H1 (cell line): ENCODE data around the gene MAGEB5. TPM values are rescaled to one million over a fixed set of nuclear protein-coding genes. Genes with fewer than 3 reads are reported as not detected.

Source experiments
- CTCF ChIA-PET: fragments of 300-600 bp; sonication (Branson Sonifier 250); formaldehyde crosslinking; loops from one replicate; lab custom pipeline; 2021; ENCODE audit not compliant: partially characterized antibody; lab: Charles Lee
- POLR2A ChIA-PET: fragments of 300-600 bp; sonication (Branson Sonifier 250); formaldehyde crosslinking; loops from one replicate; lab custom pipeline; 2021; ENCODE audit warnings: inconsistent platforms; ENCODE audit not compliant: partially characterized antibody; lab: Charles Lee
- DNase-seq, 2 experiments: peaks; one replicate each; pipeline versions ENCODE4 v3.0.0 to v3.0.0-alpha.2; 2010 to 2022; ENCODE audit warnings: low spot score in 2 of 2, low read depth in 1 of 2, mixed read lengths in 1 of 2
- FAIRE-seq: peaks from 2 replicates; lab custom pipeline; 2011; peaks lifted over from hg19 to GRCh38; lab: Jason Lieb, UNC
- H2AFZ ChIP-seq: 2 replicates; pipeline ENCODE4 v1.8.1; 2012; ENCODE audit warnings: low read length, inconsistent platforms
- H2AK5ac ChIP-seq: 2 replicates; pipeline ENCODE4 v1.6.1; 2013; ENCODE audit warnings: low read depth, low read length
- H2BK120ac ChIP-seq: replicated peaks from 2 replicates; pipeline ENCODE3; 2013; ENCODE audit warnings: low read depth, low read length, inconsistent platforms
- H2BK12ac ChIP-seq: 2 replicates; pipeline ENCODE4 v1.6.1; 2013; ENCODE audit warnings: low read depth, low read length
- H2BK15ac ChIP-seq: 2 replicates; pipeline ENCODE4 v1.6.1; 2013; ENCODE audit warnings: low read length
- H2BK20ac ChIP-seq: 2 replicates; pipeline ENCODE4 v1.6.1; 2013; ENCODE audit warnings: low read length
- H2BK5ac ChIP-seq: 2 replicates; pipeline ENCODE4 v1.6.1; 2013; ENCODE audit warnings: low read depth, low read length
- H3K14ac ChIP-seq: 2 replicates; pipeline ENCODE4 v1.6.1; 2013; ENCODE audit warnings: inconsistent platforms; ENCODE audit not compliant: insufficient read length
- H3K18ac ChIP-seq: 2 replicates; pipeline ENCODE4 v1.6.1; 2013; ENCODE audit warnings: low read length; ENCODE audit errors: extremely low read depth
- H3K23ac ChIP-seq: 2 replicates; pipeline ENCODE4 v1.6.1; 2013; ENCODE audit warnings: inconsistent platforms; ENCODE audit not compliant: insufficient read length
- H3K23me2 ChIP-seq: 2 replicates; pipeline ENCODE4 v1.6.1; 2013; ENCODE audit warnings: low read depth, low read length
- H3K27ac ChIP-seq: 2 replicates; pipeline ENCODE4 v1.6.1; 2011; ENCODE audit warnings: low read depth, low read length, inconsistent platforms
- H3K27me3 ChIP-seq, 4 experiments: replicated peaks in 1 of 4; 1 replicate in 1 of 4; 2 replicates in 3 of 4; pipeline versions ENCODE4 v1.6.1 to v1.8.1; 2011 to 2013; ENCODE audit warnings: low read length in 3 of 4, mild to moderate bottlenecking in 3 of 4, inconsistent platforms in 2 of 4, mixed read lengths in 2 of 4, moderate library complexity in 1 of 4; ENCODE audit not compliant: control insufficient read depth in 3 of 4, insufficient read depth in 3 of 4; ENCODE audit errors: extremely low read depth in 1 of 4
- H3K36me3 ChIP-seq, 4 experiments: 2 replicates each; pipeline versions ENCODE4 v1.6.1 to v1.8.1; 2011 to 2013; ENCODE audit warnings: mild to moderate bottlenecking in 4 of 4, low read length in 3 of 4, moderate library complexity in 2 of 4, control low read depth in 1 of 4, inconsistent platforms in 1 of 4; ENCODE audit not compliant: insufficient read depth in 4 of 4, control insufficient read depth in 2 of 4
- H3K4ac ChIP-seq: replicated peaks from 2 replicates; pipeline ENCODE3; 2013; ENCODE audit warnings: low read length, low read depth, mixed read lengths, inconsistent platforms; ENCODE audit not compliant: insufficient read length
- H3K4me1 ChIP-seq, 4 experiments: replicated peaks in 1 of 4; 1 replicate in 1 of 4; 2 replicates in 3 of 4; pipeline versions ENCODE4 v1.6.1 to v1.8.1; 2011 to 2013; ENCODE audit warnings: low read length in 3 of 4, inconsistent platforms in 2 of 4, mixed read lengths in 1 of 4; ENCODE audit not compliant: insufficient read depth in 4 of 4, control insufficient read depth in 3 of 4
- H3K4me2 ChIP-seq, 2 experiments: 2 replicates each; pipeline versions ENCODE4 v1.6.1 to v1.8.1; 2011 to 2013; ENCODE audit warnings: low read depth in 2 of 2, low read length in 2 of 2, control low read depth in 1 of 2, inconsistent platforms in 1 of 2, mild to moderate bottlenecking in 1 of 2; ENCODE audit not compliant: insufficient read depth in 1 of 2
- H3K4me3 ChIP-seq, 4 experiments: fragments of 200-600, 300-600 bp in 1 of 4; sonication (generic), shearing (Covaris generic), sonication (Bioruptor Twin) in 1 of 4; 2 replicates each; pipeline versions ENCODE4 v1.5.1 to v1.8.1; 2011 to 2016; ENCODE audit warnings: low read length in 4 of 4, low read depth in 3 of 4, control low read depth in 2 of 4, inconsistent platforms in 2 of 4, mild to moderate bottlenecking in 2 of 4, mixed read lengths in 1 of 4, moderate library complexity in 1 of 4; ENCODE audit not compliant: insufficient read depth in 2 of 4; ENCODE audit errors: extremely low read depth in 1 of 4
- H3K56ac ChIP-seq: replicated peaks from 2 replicates; pipeline ENCODE3; 2013; ENCODE audit warnings: low read depth, mild to moderate bottlenecking, mixed read lengths, low read length, inconsistent platforms; ENCODE audit not compliant: insufficient read length
- H3K79me1 ChIP-seq: 2 replicates; pipeline ENCODE4 v1.6.1; 2013; ENCODE audit warnings: low read depth, low read length, control low read depth
- H3K79me2 ChIP-seq, 2 experiments: 2 replicates each; pipeline versions ENCODE4 v1.6.1 to v1.8.1; 2012 to 2013; ENCODE audit warnings: low read length in 2 of 2, mild to moderate bottlenecking in 2 of 2, inconsistent platforms in 1 of 2; ENCODE audit not compliant: insufficient read depth in 2 of 2, control insufficient read depth in 1 of 2
- H3K9ac ChIP-seq, 4 experiments: replicated peaks in 1 of 4; 1 replicate in 1 of 4; 2 replicates in 3 of 4; pipeline versions ENCODE4 v1.6.1 to v1.8.1; 2011 to 2013; ENCODE audit warnings: low read depth in 3 of 4, low read length in 3 of 4, control low read depth in 2 of 4, mild to moderate bottlenecking in 2 of 4, moderate library complexity in 2 of 4, inconsistent platforms in 1 of 4; ENCODE audit errors: extremely low read depth in 1 of 4
- H3K9me3 ChIP-seq, 2 experiments: 2 replicates each; pipeline versions ENCODE4 v1.6.1 to v1.8.1; 2012 to 2013; ENCODE audit warnings: mild to moderate bottlenecking in 2 of 2, moderate library complexity in 2 of 2, control low read depth in 1 of 2, inconsistent platforms in 1 of 2, low read depth in 1 of 2, low read length in 1 of 2, mixed read lengths in 1 of 2; ENCODE audit not compliant: insufficient read depth in 2 of 2
- H4K20me1 ChIP-seq, 2 experiments: replicated peaks in 1 of 2; 2 replicates each; pipeline versions ENCODE3 to v1.8.1; 2011 to 2013; ENCODE audit warnings: inconsistent platforms in 2 of 2, low read length in 2 of 2, mild to moderate bottlenecking in 1 of 2; ENCODE audit not compliant: insufficient read depth in 2 of 2, control insufficient read depth in 1 of 2
- H4K5ac ChIP-seq: 2 replicates; pipeline ENCODE4 v1.6.1; 2013; ENCODE audit warnings: low read length, low read depth, mixed read lengths, inconsistent platforms; ENCODE audit not compliant: insufficient read length
- H4K8ac ChIP-seq: 2 replicates; pipeline ENCODE4 v1.8.0; 2013; ENCODE audit warnings: mild to moderate bottlenecking, moderate library complexity, low read length, inconsistent platforms; ENCODE audit not compliant: insufficient read depth; ENCODE audit errors: extremely low read depth
- H4K91ac ChIP-seq: replicated peaks from 2 replicates; pipeline ENCODE3; 2013; ENCODE audit warnings: low read length, mixed read lengths, inconsistent platforms; ENCODE audit not compliant: insufficient read length
- WGBS, 2 experiments: shearing (Covaris generic) in 1 of 2; methylation state at CpG; one replicate each; pipeline versions ENCODE4 v1.1.6 to v1.1.7; 2013 to 2015; ENCODE audit warnings: low lambda C conversion rate in 2 of 2, mixed read lengths in 2 of 2, inconsistent platforms in 1 of 2, low coverage in 1 of 2, missing lambda C conversion rate in 1 of 2; ENCODE audit not compliant: insufficient replicate concordance in 2 of 2, insufficient coverage in 1 of 2, insufficient read length in 1 of 2; ENCODE audit errors: extremely low coverage in 1 of 2, missing lambda C conversion rate in 1 of 2; 5-methylcytosine and 5-hydroxymethylcytosine counted together
- polyA plus RNA-seq, 7 experiments: library from polyadenylated mRNA; depleted of rRNA in 3 of 7; stranded (reverse) in 5 of 7; unstranded in 2 of 7; fragments of >200 nt in 5 of 7; fragments of 200-250 nt in 2 of 7; gene quantifications; 1 replicate in 5 of 7; 2 replicates in 1 of 7; 4 replicates in 1 of 7; pipeline versions ENCODE4 v1.2.1 to v1.2.3, GENCODE V29; 2011 to 2013; ENCODE audit warnings: missing spikeins in 2 of 7, mixed read lengths in 2 of 7
- total RNA-seq: library from RNA; stranded (reverse); fragmentation: NEBNext Ultra II Directional; extraction: Animal tissue kit (Norgen Biotek cat#: 25700); gene quantifications from 2 replicates; pipeline ENCODE4 v1.2.1, GENCODE V29; 2021
- TF ChIP-seq, protein P1 (sequence below): fragments of 300-600 bp; sonication (generic); IDR thresholded peaks from 2 replicates; pipeline ENCODE4 v1.7.1; 2012; ENCODE audit warnings: low read length, moderate library complexity, mild to moderate bottlenecking, inconsistent platforms; ENCODE audit not compliant: insufficient replicate concordance

MAGEB5 gene
- total and polyA plus RNA-seq, 2 of the 8 experiments (the other 6 are each of a cell fraction or from before 2014, with no cell fraction given) = not detected

DNA sequence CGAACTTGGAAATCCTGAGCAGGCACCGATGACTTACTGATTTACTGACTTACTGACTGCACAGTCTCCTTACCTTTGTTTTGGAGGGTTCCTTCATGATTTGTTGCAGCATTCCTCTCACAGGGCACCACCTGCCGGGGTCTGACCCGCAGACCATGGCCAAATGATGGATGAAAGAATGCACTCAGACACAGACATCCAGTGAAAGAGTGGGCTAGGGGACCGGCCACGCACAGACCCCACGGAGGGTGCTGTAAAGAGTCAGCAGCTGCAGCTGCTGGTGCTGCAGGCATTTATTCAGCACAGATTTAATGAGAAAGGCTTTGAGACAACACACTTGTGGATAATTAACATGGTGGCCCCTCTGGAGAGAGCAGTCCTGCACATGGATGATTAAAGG is 3.4 kb downstream of the MAGEB5 start:
- Histone ChIP-seq H2BK5ac (no peak overlapping the region), H3K79me1 (no peaks in the 10 kb centered on the region), H3K18ac (no peak overlapping the region), H3K4me3 (no peak overlapping the region), H3K9me3 (no peaks in the 10 kb centered on the region), H3K27me3 (no peaks in the 10 kb centered on the region), H4K20me1 (no peaks in the 10 kb centered on the region), H3K4me1 (no peaks in the 10 kb centered on the region), H3K79me2 (no peaks in the 10 kb centered on the region), H2BK20ac (no peak overlapping the region), H2AFZ (no peak overlapping the region), H2BK15ac (no peak overlapping the region), H3K4me2 (no peak overlapping the region), H2AK5ac (no peak overlapping the region), H4K5ac (no peak overlapping the region), H2BK12ac (no peak overlapping the region), H3K14ac (no peak overlapping the region), H2BK120ac (no peak overlapping the region), H3K36me3 (no peaks in the 10 kb centered on the region), H3K23me2 (no peaks in the 10 kb centered on the region), H3K23ac (no peak overlapping the region), H3K56ac (no peak overlapping the region), H3K9ac (no peak overlapping the region), H3K27ac (no peak overlapping the region), H4K91ac (no peak overlapping the region), H3K4ac (no peak overlapping the region), H4K8ac (no peak overlapping the region)
- FAIRE-seq (no peak), DNase-seq (no peak)
- CTCF ChIA-PET = no interaction called here
- WGBS, 2 experiments = 88% methylated on average over 7 of the region's 7 CpGs; no CpG with 5 or more reads in 1 of the 2 experiments
- POLR2A ChIA-PET = no interaction called here
- TF ChIP-seq, protein P1, sequence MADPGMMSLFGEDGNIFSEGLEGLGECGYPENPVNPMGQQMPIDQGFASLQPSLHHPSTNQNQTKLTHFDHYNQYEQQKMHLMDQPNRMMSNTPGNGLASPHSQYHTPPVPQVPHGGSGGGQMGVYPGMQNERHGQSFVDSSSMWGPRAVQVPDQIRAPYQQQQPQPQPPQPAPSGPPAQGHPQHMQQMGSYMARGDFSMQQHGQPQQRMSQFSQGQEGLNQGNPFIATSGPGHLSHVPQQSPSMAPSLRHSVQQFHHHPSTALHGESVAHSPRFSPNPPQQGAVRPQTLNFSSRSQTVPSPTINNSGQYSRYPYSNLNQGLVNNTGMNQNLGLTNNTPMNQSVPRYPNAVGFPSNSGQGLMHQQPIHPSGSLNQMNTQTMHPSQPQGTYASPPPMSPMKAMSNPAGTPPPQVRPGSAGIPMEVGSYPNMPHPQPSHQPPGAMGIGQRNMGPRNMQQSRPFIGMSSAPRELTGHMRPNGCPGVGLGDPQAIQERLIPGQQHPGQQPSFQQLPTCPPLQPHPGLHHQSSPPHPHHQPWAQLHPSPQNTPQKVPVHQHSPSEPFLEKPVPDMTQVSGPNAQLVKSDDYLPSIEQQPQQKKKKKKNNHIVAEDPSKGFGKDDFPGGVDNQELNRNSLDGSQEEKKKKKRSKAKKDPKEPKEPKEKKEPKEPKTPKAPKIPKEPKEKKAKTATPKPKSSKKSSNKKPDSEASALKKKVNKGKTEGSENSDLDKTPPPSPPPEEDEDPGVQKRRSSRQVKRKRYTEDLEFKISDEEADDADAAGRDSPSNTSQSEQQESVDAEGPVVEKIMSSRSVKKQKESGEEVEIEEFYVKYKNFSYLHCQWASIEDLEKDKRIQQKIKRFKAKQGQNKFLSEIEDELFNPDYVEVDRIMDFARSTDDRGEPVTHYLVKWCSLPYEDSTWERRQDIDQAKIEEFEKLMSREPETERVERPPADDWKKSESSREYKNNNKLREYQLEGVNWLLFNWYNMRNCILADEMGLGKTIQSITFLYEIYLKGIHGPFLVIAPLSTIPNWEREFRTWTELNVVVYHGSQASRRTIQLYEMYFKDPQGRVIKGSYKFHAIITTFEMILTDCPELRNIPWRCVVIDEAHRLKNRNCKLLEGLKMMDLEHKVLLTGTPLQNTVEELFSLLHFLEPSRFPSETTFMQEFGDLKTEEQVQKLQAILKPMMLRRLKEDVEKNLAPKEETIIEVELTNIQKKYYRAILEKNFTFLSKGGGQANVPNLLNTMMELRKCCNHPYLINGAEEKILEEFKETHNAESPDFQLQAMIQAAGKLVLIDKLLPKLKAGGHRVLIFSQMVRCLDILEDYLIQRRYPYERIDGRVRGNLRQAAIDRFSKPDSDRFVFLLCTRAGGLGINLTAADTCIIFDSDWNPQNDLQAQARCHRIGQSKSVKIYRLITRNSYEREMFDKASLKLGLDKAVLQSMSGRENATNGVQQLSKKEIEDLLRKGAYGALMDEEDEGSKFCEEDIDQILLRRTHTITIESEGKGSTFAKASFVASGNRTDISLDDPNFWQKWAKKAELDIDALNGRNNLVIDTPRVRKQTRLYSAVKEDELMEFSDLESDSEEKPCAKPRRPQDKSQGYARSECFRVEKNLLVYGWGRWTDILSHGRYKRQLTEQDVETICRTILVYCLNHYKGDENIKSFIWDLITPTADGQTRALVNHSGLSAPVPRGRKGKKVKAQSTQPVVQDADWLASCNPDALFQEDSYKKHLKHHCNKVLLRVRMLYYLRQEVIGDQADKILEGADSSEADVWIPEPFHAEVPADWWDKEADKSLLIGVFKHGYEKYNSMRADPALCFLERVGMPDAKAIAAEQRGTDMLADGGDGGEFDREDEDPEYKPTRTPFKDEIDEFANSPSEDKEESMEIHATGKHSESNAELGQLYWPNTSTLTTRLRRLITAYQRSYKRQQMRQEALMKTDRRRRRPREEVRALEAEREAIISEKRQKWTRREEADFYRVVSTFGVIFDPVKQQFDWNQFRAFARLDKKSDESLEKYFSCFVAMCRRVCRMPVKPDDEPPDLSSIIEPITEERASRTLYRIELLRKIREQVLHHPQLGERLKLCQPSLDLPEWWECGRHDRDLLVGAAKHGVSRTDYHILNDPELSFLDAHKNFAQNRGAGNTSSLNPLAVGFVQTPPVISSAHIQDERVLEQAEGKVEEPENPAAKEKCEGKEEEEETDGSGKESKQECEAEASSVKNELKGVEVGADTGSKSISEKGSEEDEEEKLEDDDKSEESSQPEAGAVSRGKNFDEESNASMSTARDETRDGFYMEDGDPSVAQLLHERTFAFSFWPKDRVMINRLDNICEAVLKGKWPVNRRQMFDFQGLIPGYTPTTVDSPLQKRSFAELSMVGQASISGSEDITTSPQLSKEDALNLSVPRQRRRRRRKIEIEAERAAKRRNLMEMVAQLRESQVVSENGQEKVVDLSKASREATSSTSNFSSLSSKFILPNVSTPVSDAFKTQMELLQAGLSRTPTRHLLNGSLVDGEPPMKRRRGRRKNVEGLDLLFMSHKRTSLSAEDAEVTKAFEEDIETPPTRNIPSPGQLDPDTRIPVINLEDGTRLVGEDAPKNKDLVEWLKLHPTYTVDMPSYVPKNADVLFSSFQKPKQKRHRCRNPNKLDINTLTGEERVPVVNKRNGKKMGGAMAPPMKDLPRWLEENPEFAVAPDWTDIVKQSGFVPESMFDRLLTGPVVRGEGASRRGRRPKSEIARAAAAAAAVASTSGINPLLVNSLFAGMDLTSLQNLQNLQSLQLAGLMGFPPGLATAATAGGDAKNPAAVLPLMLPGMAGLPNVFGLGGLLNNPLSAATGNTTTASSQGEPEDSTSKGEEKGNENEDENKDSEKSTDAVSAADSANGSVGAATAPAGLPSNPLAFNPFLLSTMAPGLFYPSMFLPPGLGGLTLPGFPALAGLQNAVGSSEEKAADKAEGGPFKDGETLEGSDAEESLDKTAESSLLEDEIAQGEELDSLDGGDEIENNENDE = no peak
